Sigmoid colon (tissue), 3 donors: ENCODE measurements around the gene IL12RB2.

Source experiments
- CTCF ChIP-seq, 4 experiments: fragments of 450-650 bp in 3 of 4; fragments of 200-600 bp in 1 of 4; IDR thresholded peaks; one replicate each; pipeline ENCODE4 v1.5.1; 2016 to 2019; ENCODE audit warnings: antibody characterized with exemption in 4 of 4, mild to moderate bottlenecking in 3 of 4, moderate library complexity in 2 of 4
- POLR2A ChIP-seq, 2 donors: fragments of 450-650 bp; IDR thresholded peaks; one replicate each; pipeline ENCODE4 v1.6.1; 2016; ENCODE audit warnings: antibody characterized with exemption in 2 of 2, mild to moderate bottlenecking in 2 of 2, moderate library complexity in 2 of 2

- peak in 3 of 4 experiments; percentile 30 to 61 (median 53) for TF ChIP-seq CTCF (IDR thresholded peaks at IDR 0.05)
- no peak for TF ChIP-seq POLR2A (IDR thresholded peaks at IDR 0.05)
Observed at GRCh38 chr1:67347688-67348472, 40.2 kb downstream of the IL12RB2 start.
